Stimulated activated CD4-positive, alpha-beta T cell treated with anti-CD3 and anti-CD28 coated beads, Interleukin-2, amount 100 ng/mL, for 4 hours (primary cell): ENCODE data around the gene SYPL1.

Source experiments
- DNase-seq: peaks from one replicate; pipeline ENCODE4 v3.0.0-alpha.2; 2020; ENCODE audit warnings: low read depth

Gene SYPL1

DNA sequence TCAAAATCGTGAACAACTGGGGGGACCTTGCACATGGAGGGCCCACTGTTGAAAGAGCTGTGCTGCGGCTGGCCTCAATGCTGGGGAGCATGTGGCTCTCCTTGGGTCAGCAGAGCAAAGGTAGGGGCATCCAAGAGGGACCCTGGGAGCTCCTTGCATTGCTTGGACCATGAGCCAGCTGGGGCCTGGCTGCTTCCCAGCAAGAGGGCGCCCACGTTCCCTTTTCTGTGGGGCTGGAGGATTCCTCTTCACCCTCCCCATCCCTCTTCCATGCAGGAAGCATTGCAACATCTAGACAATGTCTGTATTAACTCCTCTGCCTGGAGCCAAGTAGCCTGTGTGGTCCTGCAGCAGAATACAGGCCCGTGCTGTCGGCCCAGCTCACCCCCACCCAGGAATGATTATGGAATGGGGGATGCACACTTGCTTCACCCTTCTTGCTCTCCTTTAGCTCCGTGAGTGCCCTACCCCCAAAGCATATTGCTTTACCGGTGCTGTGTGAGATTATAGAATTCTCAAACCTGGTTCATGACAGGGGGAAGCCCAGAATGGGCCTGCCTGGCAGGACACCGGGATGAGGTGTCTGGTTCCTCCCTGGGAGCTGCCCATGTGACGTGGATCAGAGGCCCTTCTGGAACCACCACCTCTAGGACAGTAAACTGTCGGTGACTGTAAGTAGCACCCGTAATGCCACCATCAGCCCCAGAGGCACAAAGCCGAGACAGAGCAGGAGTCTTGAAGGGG lies 61.9 kb downstream of the SYPL1 start:
- DNase-seq: no peak

DNA sequence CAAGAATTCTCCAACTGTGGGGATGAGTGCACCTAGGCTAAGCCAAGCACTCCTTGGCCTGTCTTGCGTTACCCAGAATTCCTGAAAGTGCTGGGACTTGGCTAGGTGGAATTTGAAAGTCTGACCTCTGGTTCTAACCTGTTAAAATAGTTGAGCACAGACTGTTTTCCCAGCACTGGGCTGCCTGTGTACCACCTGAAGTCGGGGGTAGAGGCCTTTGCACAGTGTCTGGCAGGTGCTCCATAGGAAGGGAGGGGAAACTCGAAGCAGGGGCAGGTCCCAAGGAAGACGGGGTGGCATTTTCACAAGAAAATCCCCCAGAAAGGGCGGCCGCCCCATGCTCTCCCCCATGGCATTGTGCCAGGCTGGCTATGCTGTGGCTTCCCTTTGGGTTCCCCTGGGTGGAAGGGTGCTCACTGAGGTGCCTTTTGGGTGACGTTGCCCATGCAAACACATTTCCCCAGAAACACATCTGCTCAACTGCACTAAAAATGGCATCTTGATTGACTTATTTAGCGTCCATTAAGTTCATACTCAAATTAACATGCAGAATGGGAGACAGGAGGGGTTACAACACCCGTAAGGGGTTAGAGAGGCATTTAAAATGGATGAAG lies 62.9 kb downstream of the SYPL1 start:
- DNase-seq: no peak

DNA sequence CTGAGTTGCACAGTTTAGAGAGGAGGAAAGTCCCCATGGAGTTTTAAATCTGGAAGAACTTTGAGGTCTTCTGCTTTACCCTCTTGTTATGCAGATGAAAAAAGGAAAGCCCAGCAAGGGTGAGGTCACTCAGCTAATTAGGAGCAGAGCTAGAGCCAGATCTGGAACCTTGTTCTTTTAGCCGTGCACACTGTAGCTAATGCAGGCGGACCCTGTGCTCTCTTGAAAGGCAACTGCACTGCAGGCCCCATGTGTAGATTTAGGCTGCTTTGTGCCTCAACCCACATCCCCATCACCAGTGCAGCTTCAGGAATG lies 63.4 kb downstream of the SYPL1 start:
- DNase-seq: no peak

DNA sequence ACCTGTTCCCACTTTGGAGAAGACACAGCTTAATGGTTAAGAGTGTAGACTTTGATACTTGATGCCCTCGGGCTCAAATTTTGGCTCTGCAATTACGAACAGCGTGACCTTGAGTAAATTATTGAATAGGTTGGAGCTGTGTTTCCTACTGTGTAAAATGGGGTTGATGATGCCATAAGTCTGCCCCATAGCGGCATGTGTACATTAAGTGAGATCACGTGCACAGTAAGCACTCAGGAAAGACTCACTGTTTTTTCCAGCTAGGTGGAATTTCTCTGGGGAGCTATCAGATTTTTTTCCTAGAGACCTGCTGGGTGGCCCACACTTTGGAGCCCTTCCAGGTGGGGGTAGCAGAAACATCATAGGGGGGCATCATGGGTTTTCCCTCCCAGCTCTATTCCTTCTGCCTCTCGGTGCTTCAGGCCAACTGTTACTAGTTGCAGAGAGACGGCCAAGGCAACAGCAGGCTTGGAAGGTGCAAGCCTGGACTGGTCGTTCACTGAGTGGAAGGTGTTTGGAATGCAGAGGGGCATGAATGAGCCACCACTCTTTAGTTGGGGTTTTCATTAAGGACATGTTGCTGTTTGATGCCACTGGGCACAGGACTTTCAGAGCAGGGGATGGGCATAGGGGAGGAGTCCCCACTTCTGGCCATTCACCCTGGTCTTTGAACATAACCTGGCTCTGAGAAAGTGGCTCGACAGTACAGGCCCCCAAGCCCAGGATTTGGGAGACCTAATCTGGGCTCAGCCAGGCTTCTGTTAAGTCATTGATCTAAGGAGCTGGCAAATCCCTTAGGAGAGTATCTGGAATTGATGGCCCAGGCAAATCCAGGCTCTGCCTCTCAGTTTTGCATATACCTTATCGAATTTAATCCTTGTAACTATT lies 64.0 kb downstream of the SYPL1 start:
- no peak for DNase-seq

DNA sequence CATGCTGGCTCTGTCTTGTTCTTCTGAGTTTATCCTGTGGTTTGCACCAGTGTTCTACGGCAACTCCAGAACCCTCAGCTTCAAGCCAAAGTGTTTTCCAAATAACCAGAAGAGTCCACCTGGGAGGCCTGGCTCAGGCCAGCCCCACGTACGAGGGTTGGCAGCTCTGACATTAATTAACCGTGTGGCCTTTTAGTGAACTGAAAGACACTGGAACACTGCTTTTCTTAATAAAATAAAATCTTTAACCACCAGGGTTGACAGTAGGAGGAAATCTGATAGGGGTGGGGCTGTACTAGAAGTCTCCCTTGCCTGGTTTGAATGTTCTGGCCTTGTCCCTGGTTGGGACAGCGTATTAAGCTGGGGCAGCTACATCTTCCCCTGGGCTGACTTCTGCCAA lies 64.9 kb downstream of the SYPL1 start:
- no peak for DNase-seq

DNA sequence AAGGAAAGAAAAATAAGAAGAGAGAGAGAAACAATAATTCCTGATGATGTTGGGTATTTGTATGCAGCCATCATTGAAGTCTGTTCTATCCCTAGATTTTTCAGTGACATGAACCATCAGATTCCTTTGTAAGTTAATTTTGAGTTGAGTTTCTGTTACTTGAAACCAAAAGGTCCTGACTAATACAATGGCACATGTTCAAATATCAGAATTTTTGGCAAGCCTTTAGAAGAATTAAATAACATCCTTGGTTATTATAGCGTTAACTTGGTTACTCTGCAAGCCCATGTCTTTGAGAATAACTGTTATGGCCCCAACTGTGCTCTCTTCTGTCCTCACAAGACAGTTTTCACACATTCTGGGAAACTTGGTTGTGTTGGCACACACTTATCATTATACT lies 66.5 kb downstream of the SYPL1 start:
- no peak for DNase-seq

DNA sequence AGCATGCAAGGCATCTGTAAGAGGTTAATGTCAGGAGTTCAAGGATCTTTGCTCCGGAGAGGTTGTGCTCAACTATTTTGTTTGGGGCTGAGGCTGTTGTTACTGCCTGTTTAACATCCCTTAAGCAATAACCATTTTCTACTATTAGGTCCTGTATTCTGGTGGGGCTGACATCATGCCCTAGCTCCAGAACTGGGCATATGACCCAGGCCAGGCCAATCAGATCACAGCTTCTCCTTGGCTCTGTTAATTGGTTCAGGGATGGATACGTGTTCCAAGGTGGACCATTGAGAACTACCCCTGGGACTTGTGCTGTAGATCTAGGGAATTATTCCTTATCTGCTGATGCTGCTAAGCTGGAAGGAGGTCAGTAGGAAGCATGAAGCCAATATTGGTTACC lies 67.0 kb downstream of the SYPL1 start:
- no peak for DNase-seq

DNA sequence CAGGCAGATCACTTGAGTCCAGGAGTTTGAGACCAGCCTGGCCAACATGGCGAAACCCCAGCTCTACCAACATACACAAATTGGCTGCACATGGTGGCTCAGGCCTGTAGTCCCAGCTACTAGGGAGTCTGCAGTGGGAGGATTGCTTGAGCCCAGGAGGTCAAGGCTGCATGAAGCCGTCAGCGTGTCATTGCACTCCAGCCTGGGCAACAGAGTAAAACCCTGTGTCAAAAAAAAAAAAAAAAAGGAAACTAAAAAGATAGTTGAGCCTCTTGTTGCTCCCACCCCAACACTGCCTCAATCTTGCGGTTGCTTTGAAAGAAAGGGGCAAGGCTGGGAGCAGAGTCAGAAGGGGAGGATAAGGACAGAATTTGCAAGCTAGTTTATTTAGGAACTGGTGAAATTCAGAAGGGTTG lies 69.9 kb downstream of the SYPL1 start:
- no peak for DNase-seq

DNA sequence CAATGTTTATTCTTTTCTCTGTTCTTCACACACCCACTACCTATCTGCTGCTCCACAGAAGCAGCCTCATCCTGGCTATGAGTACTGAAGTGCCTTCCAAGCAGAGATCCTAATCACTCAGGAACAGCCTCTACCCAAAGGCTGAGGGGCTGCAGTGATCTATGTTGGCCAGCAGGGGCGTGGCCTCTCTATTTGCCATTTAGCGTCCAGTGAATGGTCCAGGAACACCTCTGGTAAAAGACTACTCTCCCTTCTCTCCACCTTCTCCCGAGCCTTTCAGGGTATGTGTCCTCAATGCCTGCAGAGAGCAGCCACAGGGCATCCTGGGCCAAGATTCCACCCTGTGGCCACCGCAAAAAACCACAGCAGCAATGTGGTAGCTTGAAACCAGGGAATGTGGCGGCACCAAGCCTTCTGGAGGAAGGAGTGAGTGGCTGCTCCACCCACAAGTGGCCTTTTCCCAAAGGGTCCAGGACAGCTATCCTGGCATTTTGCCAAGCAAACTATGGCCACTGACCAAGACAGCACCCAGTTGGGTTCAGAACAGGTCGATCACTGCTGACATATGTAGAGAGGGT lies 70.9 kb downstream of the SYPL1 start:
- DNase-seq: peak; percentile 6
